HT1080 (cell line): Measurements from ENCODE around the gene SUPT3H. TPM values are rescaled to one million over a fixed set of nuclear protein-coding genes. Genes with fewer than 3 reads are reported as not detected.
A peak's percentile ranks its signal among the peaks of the same experiment; 100 is the strongest.

Source experiments
- DNase-seq: peaks from one replicate; pipeline ENCODE4 v3.0.0-alpha.2; 2015; ENCODE audit warnings: low read depth
- total RNA-seq: library from RNA; depleted of rRNA; stranded (reverse); fragments of >200 nt; shearing (Covaris generic); gene quantifications from 2 replicates; pipeline ENCODE4 v1.2.3, GENCODE V29; 2014

Gene SUPT3H
- total RNA-seq, 1 experiment from 2014 or later, result 9.1 TPM

GRCh38 chr6:45394586-45395095 lies 16.9 kb upstream of the SUPT3H start:
- no peak for DNase-seq

GRCh38 chr6:45388328-45388727 lies 10.6 kb upstream of the SUPT3H start:
- DNase-seq, result no peak

DNA sequence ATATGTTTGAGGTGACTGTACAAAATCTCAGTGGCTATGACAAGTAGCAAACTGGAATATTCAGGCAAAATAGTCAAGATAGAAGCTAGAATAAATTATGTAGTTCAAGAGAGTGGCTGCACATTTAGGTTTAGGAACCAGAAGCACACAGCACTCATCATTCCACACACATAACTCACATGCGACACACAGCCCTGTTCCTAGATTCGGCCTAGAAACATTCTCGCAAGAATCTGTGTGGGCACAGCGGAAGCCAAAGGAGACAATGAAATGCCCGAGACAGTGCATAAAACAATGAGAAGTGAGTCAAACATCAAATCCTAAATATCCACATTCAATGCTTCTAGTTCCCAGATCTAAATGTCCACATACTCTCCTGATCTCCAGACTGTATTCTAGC lies 9.5 kb upstream of the SUPT3H start:
- DNase-seq, result no peak

GRCh38 chr6:45386501-45386900 lies 8.8 kb upstream of the SUPT3H start:
- DNase-seq, result no peak

GRCh38 chr6:45382391-45382790 lies 4.7 kb upstream of the SUPT3H start:
- DNase-seq, result no peak

DNA sequence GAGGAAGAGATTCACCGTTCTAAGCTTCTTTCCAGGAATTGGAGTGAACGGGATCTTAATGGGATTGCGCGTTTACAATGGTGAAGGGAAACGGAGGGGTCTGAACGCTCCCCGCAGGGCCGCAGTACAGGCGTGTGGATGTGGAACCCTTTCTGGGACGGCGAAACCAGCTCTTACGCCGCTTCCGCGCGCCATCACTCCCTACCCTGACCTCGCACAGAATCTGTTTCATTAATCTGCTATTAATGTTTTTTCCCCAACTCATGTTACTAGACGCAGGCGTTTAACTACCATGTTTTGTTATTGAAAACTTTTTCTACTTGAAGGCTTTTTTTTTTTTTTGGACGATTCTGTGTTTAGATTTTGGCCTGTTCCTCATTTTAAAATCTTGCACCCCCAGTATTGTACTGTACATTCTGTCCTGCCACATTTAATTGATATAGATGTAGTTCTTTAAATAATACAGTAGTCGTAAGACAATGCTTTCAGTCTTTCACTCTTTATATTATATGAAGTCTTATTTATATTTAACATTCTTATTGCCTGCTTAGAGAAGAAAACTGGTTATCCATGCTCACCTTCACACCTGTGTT lies 696 bp upstream of the SUPT3H start:
- DNase-seq, result no peak

GRCh38 chr6:45377043-45377553 lies 636 bp downstream of the SUPT3H start:
- DNase-seq, result no peak

DNA sequence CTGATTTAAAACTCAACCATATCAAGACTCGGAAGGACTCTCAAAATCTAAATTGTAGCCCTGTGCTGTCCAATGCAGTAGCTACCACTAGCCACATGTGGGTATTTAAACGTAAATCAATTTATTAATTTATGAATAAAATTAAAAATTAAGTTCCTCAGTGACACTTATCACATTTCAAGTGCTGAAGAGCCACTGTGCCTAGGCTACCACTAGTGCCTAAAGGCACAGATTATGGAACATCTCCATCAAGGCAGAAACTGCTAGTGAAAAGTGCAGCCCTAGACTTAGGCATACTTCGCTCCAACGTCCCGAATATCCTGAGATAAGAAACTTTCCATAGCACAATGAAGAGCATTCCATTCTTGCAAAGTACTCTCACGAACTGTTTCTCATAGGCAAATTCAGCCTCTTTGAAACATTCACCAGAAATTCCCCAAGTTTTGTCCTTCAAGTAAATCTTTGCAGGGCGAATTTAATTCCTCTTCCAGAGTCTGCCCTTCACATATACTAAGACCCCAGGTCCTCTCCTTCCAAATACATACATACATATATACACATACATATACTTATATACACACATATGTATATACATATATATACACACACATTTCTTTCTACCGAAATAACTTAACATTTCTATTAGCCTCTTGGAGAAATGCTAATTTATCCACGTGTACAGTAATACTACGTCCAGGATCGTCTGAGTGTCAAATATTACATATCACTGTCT lies 1.3 kb downstream of the SUPT3H start:
- DNase-seq, result no peak

DNA sequence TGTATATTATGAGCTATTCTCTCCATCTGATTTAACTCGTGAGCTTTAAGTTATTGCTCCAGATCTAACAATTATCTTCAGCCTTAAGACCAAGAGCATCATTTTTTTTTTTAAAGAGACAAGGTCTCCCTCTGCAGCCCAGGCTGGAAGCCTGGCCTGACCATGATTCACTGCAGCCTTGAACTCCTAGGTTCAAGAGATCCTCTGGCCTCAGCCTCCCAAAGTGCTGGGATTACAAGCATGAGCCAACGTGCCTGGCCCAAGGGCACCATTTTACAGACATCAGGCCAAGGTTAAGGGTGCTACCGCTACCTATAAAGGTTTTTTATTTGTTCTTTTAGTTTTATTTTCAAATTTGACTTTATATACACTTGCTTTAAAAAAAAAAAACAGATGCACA lies 2.3 kb downstream of the SUPT3H start:
- DNase-seq, result no peak

GRCh38 chr6:45371924-45372573 lies 5.7 kb downstream of the SUPT3H start:
- no peak for DNase-seq

- DNase-seq, result no peak
Measured at GRCh38 chr6:45369870-45370269, 7.9 kb downstream of the SUPT3H start.

DNA sequence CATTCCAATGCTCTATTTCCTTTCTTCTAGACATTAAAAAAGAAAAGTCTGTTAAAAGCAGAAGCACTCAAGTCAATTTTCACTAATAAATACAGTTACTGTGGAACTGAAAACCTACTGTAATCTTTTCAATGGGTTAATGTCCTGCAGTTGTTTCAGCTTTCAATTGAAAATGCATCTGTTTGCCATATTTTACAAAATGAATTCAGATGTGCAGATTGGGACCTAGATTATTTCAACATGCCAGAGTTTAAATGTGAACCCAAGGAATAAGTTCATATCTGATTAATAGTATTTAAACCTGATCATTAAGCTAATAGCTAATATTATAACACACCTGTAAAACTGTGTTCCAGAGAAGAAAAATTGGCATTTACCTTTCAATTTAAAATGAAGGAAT lies 9.7 kb downstream of the SUPT3H start:
- DNase-seq, result no peak

DNA sequence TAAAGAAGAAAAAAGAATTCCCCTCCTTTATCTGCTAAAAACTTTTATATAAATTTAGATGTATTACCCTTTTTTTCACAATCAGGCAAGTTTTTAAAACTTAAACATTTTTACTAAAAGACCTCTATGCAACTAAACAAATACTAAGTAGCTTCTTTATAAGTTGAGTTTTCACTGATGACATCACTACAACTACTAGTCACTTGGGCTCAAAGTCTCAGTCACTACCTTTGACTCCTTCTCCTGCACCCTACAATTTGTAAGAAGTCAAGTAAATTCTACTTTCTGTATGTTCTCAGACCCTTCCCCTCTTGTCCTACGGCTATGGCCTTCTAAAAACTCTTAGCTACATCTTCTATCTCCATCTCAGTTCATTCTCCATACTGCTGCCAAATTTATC lies 11.2 kb downstream of the SUPT3H start:
- no peak for DNase-seq

DNA sequence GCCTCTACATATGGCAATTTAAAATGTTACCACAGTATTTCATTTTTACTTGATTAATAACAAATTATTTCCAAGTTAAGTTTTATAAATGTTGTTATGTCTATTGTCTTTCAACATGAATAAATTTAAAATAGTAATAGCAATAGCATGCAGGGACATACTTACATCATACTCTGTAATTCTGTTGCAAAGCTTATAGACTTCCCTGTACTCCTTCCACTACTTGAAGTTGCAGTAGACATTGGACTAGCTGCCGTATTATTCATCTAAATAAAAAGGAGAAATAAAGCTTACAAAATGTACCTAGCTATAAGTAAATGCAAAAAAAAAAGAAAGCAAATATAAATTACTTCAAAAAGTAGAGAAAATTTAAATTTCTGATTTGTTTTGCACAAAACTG lies 12.7 kb downstream of the SUPT3H start:
- no peak for DNase-seq

DNA sequence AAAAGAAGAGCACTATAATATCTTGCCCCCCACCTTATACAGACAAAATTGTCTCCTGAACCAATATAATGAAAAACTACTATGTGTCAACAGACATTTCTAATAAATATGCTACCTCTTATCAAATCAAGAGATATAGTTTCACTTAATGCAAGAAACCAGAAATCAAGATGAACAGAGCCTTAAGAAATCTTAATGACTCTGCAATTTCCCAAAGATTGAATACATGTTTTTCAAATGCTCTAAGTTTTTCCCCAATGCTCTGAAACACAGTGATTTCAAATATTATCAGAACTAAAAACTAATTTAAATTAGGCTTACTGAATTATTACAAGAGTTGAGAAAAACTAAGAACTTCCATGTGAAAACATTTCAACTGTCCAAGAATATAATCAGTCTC lies 13.3 kb downstream of the SUPT3H start:
- DNase-seq, result no peak

GRCh38 chr6:45353654-45354053 lies 24.1 kb downstream of the SUPT3H start:
- DNase-seq, result no peak

DNA sequence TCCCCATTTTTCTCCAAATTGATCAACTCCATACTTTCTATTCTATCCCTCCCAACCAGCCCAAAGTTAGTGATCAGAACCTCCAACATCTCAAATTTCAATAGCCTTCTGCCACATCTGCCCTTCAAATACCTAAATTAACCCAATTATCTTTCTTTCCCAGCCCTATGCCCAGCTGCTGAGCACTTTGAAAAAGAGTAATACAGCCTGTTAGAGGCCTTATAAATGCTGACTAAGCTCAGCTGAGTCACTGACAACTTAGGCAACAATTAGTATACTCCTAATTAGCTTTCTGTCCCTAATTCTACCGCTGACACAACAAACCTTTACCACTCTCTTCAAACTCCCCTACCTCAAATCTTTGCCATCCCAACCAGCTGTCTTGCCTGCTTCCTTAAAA lies 26.1 kb downstream of the SUPT3H start:
- no peak for DNase-seq

GRCh38 chr6:45351076-45351475 lies 26.7 kb downstream of the SUPT3H start:
- DNase-seq, result no peak

DNA sequence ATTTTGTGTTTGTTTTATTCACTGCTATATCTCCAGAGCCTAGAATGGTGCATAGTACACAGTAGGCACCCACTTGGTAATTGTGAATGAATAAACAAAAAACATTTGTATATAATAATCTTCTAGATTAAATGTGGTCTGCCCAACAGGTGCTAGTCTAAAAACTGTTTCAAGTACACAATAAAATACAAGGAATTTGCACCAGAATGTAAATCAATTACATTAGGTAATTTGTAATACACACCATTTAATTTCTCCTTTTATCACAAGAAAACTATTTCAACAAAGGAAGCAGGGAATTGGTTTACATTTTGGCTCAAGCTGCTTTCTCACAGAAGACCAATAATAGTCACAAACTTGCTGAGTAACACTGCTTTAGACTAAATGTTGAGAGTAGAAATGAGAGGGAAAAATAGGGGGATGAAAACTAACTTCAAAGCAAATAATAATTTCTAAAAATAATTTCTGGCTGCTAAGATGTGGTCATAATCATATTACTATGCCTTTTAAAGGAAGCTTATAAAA lies 27.5 kb downstream of the SUPT3H start:
- no peak for DNase-seq

DNA sequence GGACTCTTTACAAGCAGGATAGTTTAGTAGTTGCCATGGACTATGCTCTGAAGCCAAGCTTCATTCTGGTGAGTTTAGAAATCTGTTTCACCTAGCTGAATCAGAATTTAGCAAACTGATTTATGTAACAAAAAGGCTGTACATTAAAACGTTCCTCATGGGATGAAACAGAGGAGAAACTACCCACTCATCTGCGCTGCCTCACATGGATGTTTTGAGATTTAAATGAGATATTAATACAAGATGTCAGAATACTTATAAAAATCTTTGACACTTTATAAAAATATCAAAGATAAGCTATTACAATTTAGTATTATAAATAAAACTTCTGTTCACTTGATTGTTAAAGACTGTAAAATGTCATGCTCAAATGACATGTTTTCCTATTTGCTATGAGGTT lies 32.8 kb downstream of the SUPT3H start:
- no peak for DNase-seq

DNA sequence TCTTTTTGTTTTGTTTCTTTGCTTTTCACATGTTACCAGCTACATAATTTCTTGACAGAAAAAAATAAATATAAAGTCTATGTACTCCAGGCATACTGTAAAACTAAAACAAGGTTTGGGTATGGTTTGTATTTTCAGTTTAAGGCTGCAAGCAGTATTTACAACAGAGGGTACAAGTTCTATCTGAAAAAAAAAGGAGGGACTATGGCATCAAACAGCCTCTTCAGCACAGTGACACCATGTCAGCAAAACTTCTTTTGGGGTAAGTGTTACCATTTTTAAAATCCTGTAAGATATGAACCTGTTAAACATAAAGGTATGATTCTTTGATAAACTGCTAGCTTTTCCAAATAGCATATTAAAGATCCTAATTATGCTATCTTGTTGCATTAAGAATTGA lies 49.2 kb downstream of the SUPT3H start:
- no peak for DNase-seq

GRCh38 chr6:45327956-45328522 lies 49.7 kb downstream of the SUPT3H start, which contains the start of gene RUNX2:
RUNX2 (plus strand) TSS chr6:45328330; CDS start chr6:45328727, 397 bp downstream.
- DNase-seq, result peak; percentile 71
